Measurements from ENCODE around the gene ZNF432. TPM values are rescaled to one million over a fixed set of nuclear protein-coding genes. Genes with fewer than 3 reads are reported as not detected.

The ZNF432 gene
- total and polyA plus RNA-seq, 2 donors (not counting 3 experiments of a cell fraction or from before 2014, with no cell fraction given): 3.5 to 10.9 TPM

DNA sequence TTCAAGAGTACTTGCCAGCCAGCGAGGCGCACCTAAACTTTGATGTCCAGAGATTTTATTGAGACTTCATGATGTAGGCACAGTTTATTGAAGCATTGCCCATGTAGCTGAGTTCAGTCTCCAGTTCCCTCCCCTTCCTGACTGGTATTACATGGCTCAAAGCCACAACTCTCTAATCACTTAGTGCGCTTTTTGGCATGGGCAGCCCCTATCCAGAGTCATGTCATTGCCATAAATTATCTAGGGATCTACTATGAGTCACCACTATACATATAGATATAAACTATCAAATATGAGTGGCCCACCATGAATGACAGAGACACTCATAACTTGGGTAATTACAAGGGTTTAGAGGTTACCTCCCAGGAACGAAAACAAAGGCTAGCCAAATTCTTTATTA lies 28.1 kb downstream of the ZNF432 start:
- CTCF ChIA-PET: no interaction called here

More for the DNA sequence above, 28.1 kb downstream of the ZNF432 start:
- Histone ChIP-seq H3K4me3 (replicated peaks in 1 of 3; ENCODE audit: insufficient read depth in 1 of 3, low read depth in 1 of 3, low read length in 3 of 3) (no peak overlapping the region), H3K27ac (ENCODE audit: insufficient read depth, low read depth, low read length) (no peak overlapping the region), H3K27me3 (ENCODE audit: control insufficient read depth in 2 of 2, insufficient read depth in 2 of 2, low read length in 2 of 2) (no peaks in the 10 kb centered on the region), H3K4me1 (ENCODE audit: control insufficient read depth, extremely low read depth, insufficient read depth, low read length) (no peaks in the 10 kb centered on the region), H3K9me3 (replicated peaks; ENCODE audit: control insufficient read depth, insufficient read depth, low read length) (peaks cover 2% of the 10 kb centered on the region), H3K9ac (replicated peaks; ENCODE audit: extremely low read depth, insufficient read depth, low read length) (no peak overlapping the region), H3K79me2 (ENCODE audit: control insufficient read depth, insufficient read depth, low read length) (no peaks in the 10 kb centered on the region), H2AFZ (ENCODE audit: low read depth, low read length) (no peak overlapping the region), H3K36me3 (ENCODE audit: control insufficient read depth in 2 of 2, extremely low read depth in 1 of 2, insufficient read depth in 2 of 2, low read length in 2 of 2) (peaks cover 16 to 38% of the 10 kb centered on the region in 2 experiments), H3K4me2 (ENCODE audit: insufficient read depth, low read length) (no peak overlapping the region), H4K20me1 (replicated peaks; ENCODE audit: control insufficient read depth, extremely low read depth, insufficient read depth, low read length) (no peaks in the 10 kb centered on the region), H3K9me1 (replicated peaks; ENCODE audit: control insufficient read depth, extremely low read depth, insufficient read depth, low read length) (no peaks in the 10 kb centered on the region)
- no peak for FAIRE-seq
- TF ChIP-seq POLR2AphosphoS5 (IDR thresholded peaks at IDR 0.05; ENCODE audit: insufficient read depth, low read depth, low read length): no peak
- TF ChIP-seq MYC (IDR thresholded peaks at IDR 0.05; ENCODE audit: low read depth, low read length): no peak
- no peak for TF ChIP-seq POLR2A (IDR thresholded peaks at IDR 0.05; ENCODE audit: low read depth, low read length)
- no peak for TF ChIP-seq GATA2 (IDR thresholded peaks at IDR 0.05; ENCODE audit: insufficient read depth, insufficient read length, low read depth, low read length)
- TF ChIP-seq, protein P1, sequence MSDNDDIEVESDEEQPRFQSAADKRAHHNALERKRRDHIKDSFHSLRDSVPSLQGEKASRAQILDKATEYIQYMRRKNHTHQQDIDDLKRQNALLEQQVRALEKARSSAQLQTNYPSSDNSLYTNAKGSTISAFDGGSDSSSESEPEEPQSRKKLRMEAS (IDR thresholded peaks at IDR 0.05; ENCODE audit: insufficient read depth, insufficient read length): no peak
- TF ChIP-seq, protein P2, sequence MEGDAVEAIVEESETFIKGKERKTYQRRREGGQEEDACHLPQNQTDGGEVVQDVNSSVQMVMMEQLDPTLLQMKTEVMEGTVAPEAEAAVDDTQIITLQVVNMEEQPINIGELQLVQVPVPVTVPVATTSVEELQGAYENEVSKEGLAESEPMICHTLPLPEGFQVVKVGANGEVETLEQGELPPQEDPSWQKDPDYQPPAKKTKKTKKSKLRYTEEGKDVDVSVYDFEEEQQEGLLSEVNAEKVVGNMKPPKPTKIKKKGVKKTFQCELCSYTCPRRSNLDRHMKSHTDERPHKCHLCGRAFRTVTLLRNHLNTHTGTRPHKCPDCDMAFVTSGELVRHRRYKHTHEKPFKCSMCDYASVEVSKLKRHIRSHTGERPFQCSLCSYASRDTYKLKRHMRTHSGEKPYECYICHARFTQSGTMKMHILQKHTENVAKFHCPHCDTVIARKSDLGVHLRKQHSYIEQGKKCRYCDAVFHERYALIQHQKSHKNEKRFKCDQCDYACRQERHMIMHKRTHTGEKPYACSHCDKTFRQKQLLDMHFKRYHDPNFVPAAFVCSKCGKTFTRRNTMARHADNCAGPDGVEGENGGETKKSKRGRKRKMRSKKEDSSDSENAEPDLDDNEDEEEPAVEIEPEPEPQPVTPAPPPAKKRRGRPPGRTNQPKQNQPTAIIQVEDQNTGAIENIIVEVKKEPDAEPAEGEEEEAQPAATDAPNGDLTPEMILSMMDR (IDR thresholded peaks at IDR 0.05; ENCODE audit: extremely low read depth in 1 of 2, insufficient read depth in 1 of 2, low read depth in 1 of 2, low read length in 2 of 2): no peak
- TF ChIP-seq JUN (IDR thresholded peaks at IDR 0.05; ENCODE audit: borderline replicate concordance, insufficient read depth, insufficient read length, low read depth): no peak
- no peak for TF ChIP-seq EZH2 (IDR thresholded peaks at IDR 0.05; ENCODE audit: borderline replicate concordance, low read depth, low read length, severe bottlenecking)
- no peak for TF ChIP-seq FOS (IDR thresholded peaks at IDR 0.05; ENCODE audit: borderline replicate concordance, insufficient read depth, low read length)
- dilution Hi-C loops (cut with MboI; ENCODE audit: extremely low pct_ligation_motif_present, low sequenced_read_pairs): no loop called here
- no TSS peak for BruUV-seq (replicated peaks)
- DNase-seq (ENCODE audit: low read depth, low spot score): no peak
- POLR2A ChIA-PET: no interaction called here
- intact Hi-C loops (cut with micrococcal nuclease): no loop called here

All from endothelial cell of umbilical vein (primary cell).